Measurements from ENCODE around the gene RPL39L. TPM values are rescaled to one million over a fixed set of nuclear protein-coding genes. Genes with fewer than 3 reads are reported as not detected.

The RPL39L gene
- total RNA-seq, 2 donors from 2014 or later, result 7.8 TPM; not detected in 1

GRCh38 chr3:187103251-187103650, 36.0 kb downstream of the RPL39L start:
- Histone ChIP-seq H3K4me3 (no peak overlapping the region), H3K4me1 (peaks cover 7% of the 10 kb centered on the region), H3K27me3 (no peaks in the 10 kb centered on the region), H3K27ac (no peak overlapping the region), H3K9me3 (no peaks in the 10 kb centered on the region), H3K36me3 (replicated peaks in 1 of 2; ENCODE audit: insufficient read depth in 1 of 2, low read depth in 2 of 2) (no peaks in the 10 kb centered on the region)
- intact Hi-C loops (cut with DNase I), result no loop called here
- ATAC-seq (no peak), DNase-seq (no peak)
- no peak for TF ChIP-seq POLR2A (IDR thresholded peaks at IDR 0.05)
- TF ChIP-seq, protein P1, sequence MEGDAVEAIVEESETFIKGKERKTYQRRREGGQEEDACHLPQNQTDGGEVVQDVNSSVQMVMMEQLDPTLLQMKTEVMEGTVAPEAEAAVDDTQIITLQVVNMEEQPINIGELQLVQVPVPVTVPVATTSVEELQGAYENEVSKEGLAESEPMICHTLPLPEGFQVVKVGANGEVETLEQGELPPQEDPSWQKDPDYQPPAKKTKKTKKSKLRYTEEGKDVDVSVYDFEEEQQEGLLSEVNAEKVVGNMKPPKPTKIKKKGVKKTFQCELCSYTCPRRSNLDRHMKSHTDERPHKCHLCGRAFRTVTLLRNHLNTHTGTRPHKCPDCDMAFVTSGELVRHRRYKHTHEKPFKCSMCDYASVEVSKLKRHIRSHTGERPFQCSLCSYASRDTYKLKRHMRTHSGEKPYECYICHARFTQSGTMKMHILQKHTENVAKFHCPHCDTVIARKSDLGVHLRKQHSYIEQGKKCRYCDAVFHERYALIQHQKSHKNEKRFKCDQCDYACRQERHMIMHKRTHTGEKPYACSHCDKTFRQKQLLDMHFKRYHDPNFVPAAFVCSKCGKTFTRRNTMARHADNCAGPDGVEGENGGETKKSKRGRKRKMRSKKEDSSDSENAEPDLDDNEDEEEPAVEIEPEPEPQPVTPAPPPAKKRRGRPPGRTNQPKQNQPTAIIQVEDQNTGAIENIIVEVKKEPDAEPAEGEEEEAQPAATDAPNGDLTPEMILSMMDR (IDR thresholded peaks at IDR 0.05), result no peak
- 75 to 82% methylated on average over 5 of the region's 5 CpGs for WGBS, 2 donors

DNA sequence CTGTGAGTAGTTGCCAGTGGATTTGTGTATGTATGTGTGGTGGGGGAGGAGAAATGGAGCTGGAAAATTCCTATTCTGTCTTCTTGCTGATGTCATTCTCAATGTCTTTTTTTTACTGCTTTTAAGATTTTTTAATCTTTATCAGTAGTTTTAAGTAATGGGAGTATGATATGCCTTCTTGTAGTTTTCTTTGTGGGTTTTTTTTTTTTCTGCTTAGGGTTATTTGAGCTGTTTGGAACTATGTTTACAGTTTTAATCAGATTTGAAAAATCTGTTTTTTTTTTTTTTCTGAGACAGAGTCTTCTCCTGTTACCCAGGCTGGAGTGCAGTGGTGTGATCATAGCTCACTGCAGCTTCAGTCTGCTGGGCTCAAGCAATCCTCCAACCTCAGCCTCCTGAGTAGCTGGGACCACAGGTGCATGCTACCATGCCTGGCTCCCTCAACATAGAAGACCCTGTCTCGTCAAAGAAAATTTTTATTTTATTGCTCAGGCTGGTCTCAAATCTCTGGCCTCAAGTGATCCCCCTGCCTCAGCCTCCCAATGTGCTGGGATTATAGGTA, 37.1 kb downstream of the RPL39L start:
- 56 to 83% methylated on average over 1 of the region's 1 CpG for WGBS, 2 donors
- no peak for TF ChIP-seq POLR2A (IDR thresholded peaks at IDR 0.05)
- TF ChIP-seq, protein P1 (IDR thresholded peaks at IDR 0.05), result no peak
- Histone ChIP-seq H3K4me3 (no peak overlapping the region), H3K9me3 (no peaks in the 10 kb centered on the region), H3K36me3 (replicated peaks in 1 of 2; ENCODE audit: insufficient read depth in 1 of 2, low read depth in 2 of 2) (no peaks in the 10 kb centered on the region), H3K27me3 (no peaks in the 10 kb centered on the region), H3K27ac (peak overlapping the region in 2 of 4 donors; percentile 51 to 54), H3K4me1 (peaks cover 7% of the 10 kb centered on the region)
- no peak for ATAC-seq
- intact Hi-C loops (cut with DNase I), result no loop called here
- DNase-seq, result no peak

- ATAC-seq, result peak; percentile 58
- Histone ChIP-seq H3K4me3 (no peak overlapping the region), H3K27me3 (no peaks in the 10 kb centered on the region), H3K27ac (peak overlapping the region in 2 of 4 donors; percentile 51 to 54), H3K4me1 (peaks cover 7% of the 10 kb centered on the region), H3K36me3 (replicated peaks in 1 of 2; ENCODE audit: insufficient read depth in 1 of 2, low read depth in 2 of 2) (no peaks in the 10 kb centered on the region), H3K9me3 (no peaks in the 10 kb centered on the region)
- intact Hi-C loops (cut with DNase I), result no loop called here
- peak; percentile 49 to 67 (median 62) for DNase-seq
- WGBS, 2 donors, result 22 to 44% methylated on average over 4 to 9 of the region's 9 CpGs
- TF ChIP-seq, protein P1 (IDR thresholded peaks at IDR 0.05), result no peak
- TF ChIP-seq POLR2A (IDR thresholded peaks at IDR 0.05), result no peak
These were observed 37.9 kb downstream of the RPL39L start for GRCh38 chr3:187101184-187102072.

DNA sequence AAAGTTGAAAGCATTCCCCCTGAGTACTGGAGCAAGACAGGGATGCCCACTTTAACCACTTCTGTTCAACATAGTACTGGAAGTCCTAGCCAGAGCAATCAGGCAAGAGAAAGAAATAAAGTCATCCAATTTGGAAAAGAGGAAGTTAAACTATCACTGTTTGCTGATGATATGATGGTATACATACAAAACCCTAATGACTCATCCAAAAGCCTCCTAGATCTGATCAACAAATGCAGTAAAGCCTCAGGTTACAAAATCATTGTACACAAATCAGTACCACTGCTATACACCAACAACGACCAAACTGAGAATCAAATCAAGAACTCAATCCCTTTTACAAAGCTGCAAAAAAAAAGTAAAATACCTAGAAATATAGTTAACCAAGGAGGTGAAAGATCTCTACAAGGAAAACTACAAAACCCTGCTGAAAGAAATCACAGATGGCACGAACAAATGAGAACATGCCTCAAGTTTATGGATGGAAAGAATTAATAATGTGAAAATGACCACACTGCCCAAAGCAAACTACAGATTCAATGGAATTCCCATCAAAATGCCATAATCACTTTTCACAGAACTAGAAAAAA, 40.3 kb downstream of the RPL39L start:
- DNase-seq, result no peak
- H3K9me3 ChIP-seq, result no peaks in the 10 kb centered on the region
- peaks cover 7% of the 10 kb centered on the region for H3K4me1 ChIP-seq
- no peak overlapping the region for H3K27ac ChIP-seq
- H3K36me3 ChIP-seq (replicated peaks in 1 of 2; ENCODE audit: insufficient read depth in 1 of 2, low read depth in 2 of 2), result no peaks in the 10 kb centered on the region
- 47 to 60% methylated on average over 2 of the region's 2 CpGs for WGBS, 2 donors
- no peak overlapping the region for H3K4me3 ChIP-seq
- intact Hi-C loops (cut with DNase I), result no loop called here
- ATAC-seq, result no peak
- TF ChIP-seq POLR2A (IDR thresholded peaks at IDR 0.05), result no peak
- TF ChIP-seq, protein P1 (IDR thresholded peaks at IDR 0.05), result no peak
- no peaks in the 10 kb centered on the region for H3K27me3 ChIP-seq
